KMS-11 (cell line): Measurements from ENCODE around the gene ELFN1.

Source experiments
- H2AFZ ChIP-seq: fragments of 200-600 bp; sonication (generic); 2 replicates; pipeline ENCODE4 v1.6.1; 2016; ENCODE audit warnings: antibody characterized with exemption, mixed run types, low read depth
- H3K27ac ChIP-seq: fragments of 200-600 bp; sonication (generic); 2 replicates; pipeline ENCODE4 v1.6.1; 2016; ENCODE audit warnings: mild to moderate bottlenecking, mixed run types
- H3K27me3 ChIP-seq: fragments of 200-600 bp; sonication (generic); 2 replicates; pipeline ENCODE4 v1.6.1; 2017; ENCODE audit warnings: mild to moderate bottlenecking, low read depth, mixed run types, moderate library complexity; ENCODE audit not compliant: insufficient read depth
- H3K36me3 ChIP-seq: fragments of 200-600 bp; sonication (generic); 2 replicates; pipeline ENCODE4 v1.6.1; 2017; ENCODE audit warnings: mild to moderate bottlenecking, mixed run types; ENCODE audit not compliant: insufficient read depth
- H3K4me1 ChIP-seq: fragments of 200-600 bp; sonication (generic); 2 replicates; pipeline ENCODE4 v1.6.1; 2016; ENCODE audit warnings: mild to moderate bottlenecking, low read depth, mixed run types; ENCODE audit not compliant: poor library complexity, severe bottlenecking
- H3K4me2 ChIP-seq: fragments of 200-600 bp; sonication (generic); 2 replicates; pipeline ENCODE4 v1.7.0; 2016; ENCODE audit warnings: mild to moderate bottlenecking, mixed run types
- H3K4me3 ChIP-seq: fragments of 200-600 bp; sonication (generic); IDR thresholded peaks from 2 replicates; pipeline ENCODE4 v1.6.1; 2017; ENCODE audit warnings: low read depth, low read length, mixed read lengths; ENCODE audit not compliant: insufficient read depth
- H3K79me2 ChIP-seq: fragments of 200-600 bp; sonication (generic); 2 replicates; pipeline ENCODE4 v1.6.1; 2016; ENCODE audit warnings: low read depth, mixed run types; ENCODE audit not compliant: insufficient read depth
- H3K9ac ChIP-seq: fragments of 200-600 bp; sonication (generic); 2 replicates; pipeline ENCODE4 v1.6.1; 2016; ENCODE audit warnings: mild to moderate bottlenecking, mixed run types
- H4K20me1 ChIP-seq: fragments of 200-600 bp; sonication (generic); 2 replicates; pipeline ENCODE4 v1.6.1; 2016; ENCODE audit warnings: mild to moderate bottlenecking, mixed run types; ENCODE audit not compliant: insufficient read depth
- CTCF ChIP-seq: fragments of 200-600 bp; sonication (generic); conservative IDR thresholded peaks from 2 replicates; pipeline ENCODE4 v1.6.1; 2017; ENCODE audit warnings: low read depth, mild to moderate bottlenecking, antibody characterized with exemption, low read length, moderate library complexity, mixed read lengths

ELFN1 gene

GRCh38 chr7:1681581-1681980, 11.5 kb downstream of the ELFN1 start:
- Histone ChIP-seq H3K4me2 (no peak overlapping the region), H3K27me3 (peaks cover 42% of the 10 kb centered on the region), H3K4me3 (no peak overlapping the region), H4K20me1 (no peaks in the 10 kb centered on the region), H3K79me2 (no peaks in the 10 kb centered on the region), H3K9ac (no peak overlapping the region), H3K4me1 (no peaks in the 10 kb centered on the region), H3K36me3 (no peaks in the 10 kb centered on the region), H2AFZ (no peak overlapping the region), H3K27ac (no peak overlapping the region)
- no peak for TF ChIP-seq CTCF

- Histone ChIP-seq H4K20me1 (no peaks in the 10 kb centered on the region), H3K4me1 (no peaks in the 10 kb centered on the region), H3K4me3 (no peak overlapping the region), H2AFZ (no peak overlapping the region), H3K27me3 (peaks cover 20% of the 10 kb centered on the region; the same call in 1 of the 2 replicates), H3K36me3 (no peaks in the 10 kb centered on the region), H3K27ac (no peak overlapping the region), H3K9ac (no peak overlapping the region), H3K79me2 (no peaks in the 10 kb centered on the region), H3K4me2 (no peak overlapping the region)
- no peak for TF ChIP-seq CTCF
Observed at GRCh38 chr7:1685000-1685624, 15.0 kb downstream of the ELFN1 start.

GRCh38 chr7:1688542-1688941, 18.5 kb downstream of the ELFN1 start:
- Histone ChIP-seq H3K79me2 (no peaks in the 10 kb centered on the region), H3K4me2 (no peak overlapping the region), H3K27me3 (peaks cover 22% of the 10 kb centered on the region), H3K9ac (no peak overlapping the region), H3K36me3 (no peaks in the 10 kb centered on the region), H3K27ac (no peak overlapping the region), H3K4me1 (no peaks in the 10 kb centered on the region), H2AFZ (no peak overlapping the region), H4K20me1 (no peaks in the 10 kb centered on the region), H3K4me3 (no peak overlapping the region)
- TF ChIP-seq CTCF: no peak

GRCh38 chr7:1689311-1689710, 19.2 kb downstream of the ELFN1 start:
- Histone ChIP-seq H3K36me3 (no peaks in the 10 kb centered on the region), H2AFZ (no peak overlapping the region), H3K27me3 (peaks cover 30% of the 10 kb centered on the region), H3K27ac (no peak overlapping the region), H3K4me1 (no peaks in the 10 kb centered on the region), H3K79me2 (no peaks in the 10 kb centered on the region), H4K20me1 (no peaks in the 10 kb centered on the region), H3K4me3 (no peak overlapping the region), H3K4me2 (no peak overlapping the region), H3K9ac (no peak overlapping the region)
- no peak for TF ChIP-seq CTCF
